HG03108 (cell line): ENCODE results near the gene VEZF1.

ENCODE experiments used
- ATAC-seq: cut with Tn5 transposase; IDR thresholded peaks from one replicate; pipeline ENCODE4 v1.9.1; 2021; ENCODE audit warnings: moderate library complexity; ENCODE audit not compliant: unreplicated experiment

The VEZF1 gene, protein sequence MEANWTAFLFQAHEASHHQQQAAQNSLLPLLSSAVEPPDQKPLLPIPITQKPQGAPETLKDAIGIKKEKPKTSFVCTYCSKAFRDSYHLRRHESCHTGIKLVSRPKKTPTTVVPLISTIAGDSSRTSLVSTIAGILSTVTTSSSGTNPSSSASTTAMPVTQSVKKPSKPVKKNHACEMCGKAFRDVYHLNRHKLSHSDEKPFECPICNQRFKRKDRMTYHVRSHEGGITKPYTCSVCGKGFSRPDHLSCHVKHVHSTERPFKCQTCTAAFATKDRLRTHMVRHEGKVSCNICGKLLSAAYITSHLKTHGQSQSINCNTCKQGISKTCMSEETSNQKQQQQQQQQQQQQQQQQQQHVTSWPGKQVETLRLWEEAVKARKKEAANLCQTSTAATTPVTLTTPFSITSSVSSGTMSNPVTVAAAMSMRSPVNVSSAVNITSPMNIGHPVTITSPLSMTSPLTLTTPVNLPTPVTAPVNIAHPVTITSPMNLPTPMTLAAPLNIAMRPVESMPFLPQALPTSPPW

GRCh38 chr17:57987581-57988300 is at the start of gene VEZF1:
Gene VEZF1, minus strand, starts transcription at chr17:57988254. Its CDS starts 143 bp downstream, at chr17:57988111.
- peak; percentile 59 for ATAC-seq

GRCh38 chr17:58032691-58033415 is 44.8 kb upstream of the VEZF1 start:
- ATAC-seq = no peak

DNA sequence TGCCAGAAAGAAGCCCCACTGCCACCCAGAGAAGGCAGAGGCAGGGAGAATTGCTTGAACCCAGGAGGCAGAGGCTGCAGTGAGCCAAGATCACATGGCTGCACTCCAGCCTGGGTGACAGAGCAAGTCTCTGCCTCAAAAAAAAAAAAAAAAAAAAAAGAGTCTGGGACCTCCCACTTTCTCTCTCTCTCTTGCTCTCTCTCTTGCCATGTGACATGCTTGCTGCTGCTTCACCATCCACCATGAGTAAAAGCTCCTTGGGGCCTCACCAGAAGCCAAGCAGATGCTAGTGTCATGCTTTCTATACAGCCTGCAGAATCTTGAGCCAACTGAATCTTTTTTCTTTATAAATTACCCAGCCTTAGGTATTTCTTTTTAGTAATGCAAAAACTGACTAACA is 40.5 kb upstream of the VEZF1 start:
- no peak for ATAC-seq

DNA sequence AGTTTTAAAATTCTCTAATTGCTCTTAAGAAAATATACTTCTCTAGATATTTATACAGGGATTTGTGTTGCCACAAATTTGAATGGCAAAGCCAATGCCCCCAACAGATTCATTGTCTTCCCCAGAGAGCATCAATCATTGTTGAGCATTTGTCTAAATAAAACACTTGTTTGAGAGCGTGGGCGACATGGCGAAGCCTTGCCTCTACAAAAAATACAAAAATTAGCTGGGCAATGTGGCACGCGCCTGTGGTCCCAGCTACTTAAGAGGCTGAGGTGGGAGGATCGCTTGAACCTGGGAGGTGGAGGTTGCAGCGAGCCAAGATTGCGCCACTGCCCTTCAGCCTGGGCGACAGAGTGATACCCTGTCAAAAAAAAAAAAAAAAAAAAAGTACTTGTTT is 32.3 kb upstream of the VEZF1 start:
- no peak for ATAC-seq

GRCh38 chr17:58019521-58019920 is 31.5 kb upstream of the VEZF1 start:
- ATAC-seq = no peak

GRCh38 chr17:58019039-58019438 is 31.0 kb upstream of the VEZF1 start:
- no peak for ATAC-seq

- no peak for ATAC-seq
Observed at GRCh38 chr17:58010067-58010799, 22.2 kb upstream of the VEZF1 start.

- peak; percentile 24 for ATAC-seq
Observed at GRCh38 chr17:58007781-58008706, 20.0 kb upstream of the VEZF1 start.

GRCh38 chr17:58006924-58007780 is 19.1 kb upstream of the VEZF1 start, which contains the start of gene SRSF1:
Gene SRSF1, minus strand, starts transcription at chr17:58007246. Its CDS starts 109 bp downstream, at chr17:58007137.
- ATAC-seq = peak; percentile 83

DNA sequence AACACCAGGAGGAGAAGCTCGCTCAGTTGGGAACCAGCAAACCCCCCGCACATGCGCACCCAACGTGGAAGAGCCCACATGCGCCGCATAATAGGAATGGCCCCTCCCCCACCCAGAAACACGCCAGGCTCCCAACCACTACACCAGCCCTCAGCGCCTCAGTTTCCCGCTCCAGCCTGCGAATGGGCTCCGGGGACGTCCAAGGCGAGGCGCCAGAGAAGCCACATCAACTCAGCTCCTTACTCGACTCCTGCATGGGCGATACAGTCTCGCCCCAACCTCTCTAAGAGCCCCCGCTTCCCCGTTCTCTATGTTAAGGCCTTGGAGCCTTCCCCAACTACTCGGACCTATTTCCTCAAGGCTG is 18.5 kb upstream of the VEZF1 start:
- ATAC-seq = no peak

GRCh38 chr17:58005728-58006559 is 17.9 kb upstream of the VEZF1 start:
- ATAC-seq = no peak

DNA sequence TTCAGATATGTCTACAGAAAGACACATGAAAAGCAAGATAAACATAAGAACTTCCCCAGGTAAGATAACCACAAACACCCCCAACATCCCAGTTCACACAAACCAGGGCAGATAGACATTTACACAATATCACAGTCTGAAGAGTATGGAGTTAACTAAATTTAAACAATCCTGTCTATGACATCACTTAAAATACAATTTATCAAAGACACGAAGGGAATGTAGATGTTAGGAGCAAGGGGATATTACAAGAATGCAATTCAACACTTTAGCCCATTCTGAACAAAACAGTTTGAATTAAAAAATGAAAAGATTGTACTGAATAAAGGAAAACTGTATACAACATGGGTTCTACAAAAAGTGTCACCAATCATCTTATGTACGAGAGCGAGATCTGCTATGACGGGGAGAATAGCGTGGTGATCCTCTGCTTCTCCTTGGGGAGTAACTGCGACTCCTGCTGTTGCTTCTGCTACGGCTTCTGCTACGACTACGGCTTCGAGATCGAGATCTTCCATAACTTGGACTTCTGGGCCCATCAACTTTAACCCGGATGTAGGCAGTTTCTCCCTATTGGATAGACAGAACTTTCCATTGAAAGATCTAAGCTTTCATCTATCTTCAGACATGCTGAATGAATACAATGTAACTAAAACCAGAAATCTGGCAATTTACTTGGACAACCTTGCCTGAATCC is 17.1 kb upstream of the VEZF1 start:
- no peak for ATAC-seq

- no peak for ATAC-seq
Observed at GRCh38 chr17:58004060-58004459, 16.0 kb upstream of the VEZF1 start.

DNA sequence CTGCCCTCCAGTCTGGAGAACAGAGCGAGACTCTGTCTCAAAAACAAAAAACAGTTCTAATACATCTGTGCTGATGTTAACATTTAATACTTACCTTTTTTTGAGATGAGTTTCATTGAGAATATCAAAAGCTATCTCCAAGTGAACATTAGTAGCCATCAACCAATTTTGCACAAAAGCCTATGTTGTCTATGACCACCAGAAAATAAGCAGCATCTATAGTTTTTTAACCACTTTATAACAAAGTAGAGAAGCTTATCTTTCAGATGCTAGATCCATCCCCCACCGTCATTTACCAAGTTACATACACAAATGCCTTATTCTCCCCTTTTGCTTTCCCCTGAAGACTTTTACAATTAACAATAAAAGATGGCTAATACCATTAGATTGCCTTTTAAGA is 14.9 kb upstream of the VEZF1 start:
- no peak for ATAC-seq

DNA sequence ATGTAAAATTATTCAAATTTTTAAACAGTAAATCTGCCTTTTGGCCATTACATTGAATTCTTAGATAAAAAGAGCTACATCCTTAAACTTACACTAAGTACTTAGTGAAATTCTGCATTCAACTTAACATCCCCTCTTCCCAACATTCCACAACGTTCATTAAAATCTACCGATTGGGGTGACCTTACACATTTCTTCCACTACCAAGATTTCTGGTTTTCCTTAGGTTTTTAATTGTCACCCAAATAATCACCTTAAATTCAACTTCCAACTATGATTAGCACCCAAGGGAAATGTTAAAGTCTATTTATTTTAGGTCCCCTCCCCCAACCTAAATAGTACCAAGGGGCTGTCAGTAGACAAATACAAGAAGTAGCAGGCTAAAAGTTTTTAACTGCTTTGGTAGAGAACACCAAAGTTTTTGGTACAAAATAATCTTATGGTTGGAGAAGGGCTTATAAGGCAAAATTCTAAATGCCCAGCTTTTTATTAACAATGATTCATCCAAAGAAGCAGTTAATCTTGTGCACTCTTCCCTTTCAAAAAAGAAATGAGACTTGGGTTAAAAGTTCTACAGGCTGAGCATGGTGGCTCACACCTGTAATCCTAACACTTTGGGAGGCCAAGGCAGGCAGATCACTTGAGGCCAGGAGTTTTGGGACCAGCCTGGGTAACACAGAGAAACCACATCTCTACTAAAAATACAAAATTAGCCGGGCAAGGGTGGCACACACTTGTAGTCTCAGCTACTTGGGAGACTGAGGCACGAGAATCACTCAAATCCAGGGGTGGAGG is 14.3 kb upstream of the VEZF1 start:
- no peak for ATAC-seq

DNA sequence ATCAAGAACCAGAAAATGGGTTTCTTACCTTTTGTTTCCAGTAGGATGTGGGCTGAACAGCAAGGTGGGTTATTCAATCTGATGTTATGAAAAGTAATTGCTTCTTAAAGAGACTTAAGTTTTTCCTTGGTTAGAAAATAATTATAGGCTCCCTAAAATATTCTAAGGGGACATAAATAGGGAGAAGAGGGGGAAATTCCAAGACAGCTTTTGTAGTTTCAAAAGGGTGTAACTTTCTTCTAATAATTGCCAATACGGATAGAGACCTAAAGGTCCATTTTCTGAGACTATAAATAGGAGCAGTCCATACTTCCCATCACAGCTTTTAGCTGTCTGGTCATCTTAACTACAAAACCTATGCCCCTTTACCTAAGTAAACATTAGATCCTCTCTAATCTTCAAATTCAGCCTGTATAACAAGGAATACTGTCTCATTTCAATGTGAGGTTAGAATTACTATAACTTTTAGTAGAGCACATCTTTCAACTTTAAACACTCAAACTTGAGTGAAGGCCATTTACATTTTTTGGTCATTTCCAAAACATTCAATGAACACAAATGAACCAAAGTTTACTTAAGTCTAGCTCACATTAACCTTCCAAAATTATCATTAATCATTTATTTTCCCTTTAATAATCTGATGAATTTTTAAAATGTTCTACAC is 13.5 kb upstream of the VEZF1 start:
- ATAC-seq = no peak
